Globus pallidus (tissue), 1 donor: Measurements from ENCODE around the gene ADPRH.
"Not testable (repeated sequence)": the region's sequence is repeated elsewhere in the genome, so short reads cannot be mapped to it uniquely, and the experiment has no call there.

Source experiments
- DNase-seq: peaks from one replicate; pipeline ENCODE4 v3.0.0-alpha.2; 2015; ENCODE audit warnings: low spot score

Gene ADPRH

DNA sequence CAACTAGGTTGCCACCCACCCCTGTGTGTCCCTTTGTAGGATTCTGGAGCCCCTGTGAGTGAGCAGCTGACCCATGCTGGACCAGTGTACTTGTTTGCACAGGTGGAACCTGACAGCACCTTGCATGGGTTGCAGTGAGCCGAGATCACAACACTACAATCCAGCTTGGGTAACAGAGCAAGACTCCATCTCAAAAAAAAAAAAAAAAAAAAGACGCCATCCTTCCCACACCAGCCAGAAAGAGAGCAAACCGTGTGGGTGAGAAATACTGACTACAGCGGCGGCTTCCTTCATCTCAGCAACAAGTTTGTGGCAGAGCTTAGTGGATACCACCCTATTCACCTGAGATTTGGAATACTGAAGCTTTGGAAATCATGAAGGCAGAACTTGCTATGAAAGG lies 19.1 kb upstream of the ADPRH start:
- DNase-seq: no peak

DNA sequence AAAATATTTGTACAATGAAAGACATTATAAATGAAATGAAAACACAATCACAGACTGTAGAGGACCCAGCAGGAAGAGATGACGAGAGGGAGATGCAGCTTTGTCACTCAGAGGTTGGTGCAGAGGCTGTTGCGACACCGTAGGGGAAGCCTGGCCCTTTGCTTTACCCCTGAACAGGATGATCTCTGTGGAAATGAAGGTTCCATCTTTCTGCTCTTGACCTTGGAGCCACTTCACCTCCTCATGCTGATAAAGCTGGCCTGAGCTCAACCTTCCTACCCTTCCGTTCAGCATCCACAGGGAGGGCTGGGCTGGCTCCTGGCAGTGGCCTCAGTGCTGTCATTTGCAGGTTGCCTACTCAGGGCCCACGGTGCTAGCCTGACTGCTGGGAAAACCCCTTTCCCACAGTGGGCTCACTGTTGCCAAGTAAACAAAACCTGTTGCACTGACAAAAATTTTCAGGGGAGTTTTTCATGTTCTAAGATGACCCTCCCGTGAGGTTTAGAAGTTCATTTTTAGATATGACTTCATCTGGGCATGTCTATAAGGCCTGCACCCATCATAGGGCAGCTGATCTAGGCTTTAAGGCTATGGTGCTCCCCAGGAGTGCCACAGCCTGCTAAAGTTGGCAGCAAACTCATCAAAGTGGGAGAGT lies 16.9 kb upstream of the ADPRH start:
- DNase-seq: no peak

DNA sequence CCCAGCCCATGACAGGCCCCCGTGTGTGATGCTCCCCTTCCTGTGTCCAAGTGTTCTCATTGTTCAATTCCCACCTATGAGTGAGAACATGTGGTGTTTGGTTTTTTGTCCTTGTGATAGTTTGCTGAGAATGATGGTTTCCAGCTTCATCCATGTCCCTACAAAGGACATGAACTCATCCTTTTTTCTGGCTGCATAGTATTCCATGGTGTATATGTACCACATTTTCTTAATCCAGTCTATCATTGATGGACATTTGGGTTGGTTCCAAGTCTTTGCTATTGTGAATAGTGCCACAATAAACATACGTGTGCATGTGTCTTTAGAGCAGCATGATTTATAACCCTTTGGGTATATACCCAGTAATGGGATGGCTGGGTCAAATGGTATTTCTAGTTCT lies 16.0 kb upstream of the ADPRH start:
- DNase-seq: not testable (repeated sequence)

DNA sequence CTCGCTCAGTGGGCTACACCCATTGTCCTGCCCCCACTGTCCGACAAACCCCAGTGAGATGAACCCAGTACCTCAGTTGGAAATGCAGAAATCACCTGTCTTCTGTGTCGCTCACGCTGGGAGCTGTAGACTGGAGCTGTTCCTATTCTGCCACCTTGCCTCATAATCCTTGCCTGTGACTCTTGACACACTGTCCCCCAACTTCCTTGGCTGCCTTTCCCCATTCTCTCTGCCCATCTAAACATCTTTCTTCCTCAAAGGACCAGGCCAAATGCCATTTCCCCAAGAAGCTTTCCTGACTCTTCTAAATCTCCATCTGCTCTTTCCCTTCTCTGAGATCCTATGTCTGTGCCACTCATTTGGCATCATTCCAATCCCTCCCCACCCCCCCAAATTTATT lies 10.1 kb upstream of the ADPRH start:
- no peak for DNase-seq

DNA sequence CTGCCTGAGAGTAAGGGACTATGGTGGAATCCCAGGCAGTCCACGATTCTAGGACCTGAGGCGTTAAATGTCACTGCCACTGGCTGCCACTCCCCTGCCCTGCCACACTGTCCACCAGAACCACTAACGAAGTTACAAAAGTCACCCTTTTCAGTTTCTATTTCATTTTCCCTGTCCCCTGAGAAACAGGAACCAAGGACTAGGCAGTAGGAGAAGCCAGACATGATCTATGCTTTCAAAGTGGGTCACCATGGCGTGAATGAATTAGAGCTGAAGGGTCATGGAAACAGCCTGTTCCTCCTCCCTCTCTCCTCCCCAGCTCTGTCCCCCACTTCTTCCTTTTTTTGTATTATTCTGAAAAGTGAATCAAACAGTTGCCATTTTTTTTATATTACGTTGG lies 9.1 kb upstream of the ADPRH start:
- DNase-seq: peak; percentile 54

DNA sequence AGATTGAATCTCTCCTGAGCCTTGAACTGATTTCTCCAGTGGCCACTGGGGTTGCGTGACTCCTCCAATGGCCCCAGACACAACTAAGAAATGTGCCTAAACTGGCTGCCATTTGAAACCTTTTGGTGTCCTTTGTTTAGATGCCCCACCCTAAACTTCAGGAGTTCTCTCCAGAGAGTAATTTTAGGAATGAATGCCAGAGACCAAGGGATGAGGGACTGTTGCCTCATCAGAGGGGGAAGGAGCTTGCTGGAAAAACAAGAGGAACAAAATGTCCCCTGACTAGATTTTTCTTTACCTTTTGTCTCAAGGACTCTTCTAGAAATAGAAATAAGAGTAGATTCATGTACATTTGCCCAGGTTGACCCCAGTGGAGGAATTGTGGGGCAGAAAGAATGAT lies 8.1 kb upstream of the ADPRH start:
- no peak for DNase-seq

DNA sequence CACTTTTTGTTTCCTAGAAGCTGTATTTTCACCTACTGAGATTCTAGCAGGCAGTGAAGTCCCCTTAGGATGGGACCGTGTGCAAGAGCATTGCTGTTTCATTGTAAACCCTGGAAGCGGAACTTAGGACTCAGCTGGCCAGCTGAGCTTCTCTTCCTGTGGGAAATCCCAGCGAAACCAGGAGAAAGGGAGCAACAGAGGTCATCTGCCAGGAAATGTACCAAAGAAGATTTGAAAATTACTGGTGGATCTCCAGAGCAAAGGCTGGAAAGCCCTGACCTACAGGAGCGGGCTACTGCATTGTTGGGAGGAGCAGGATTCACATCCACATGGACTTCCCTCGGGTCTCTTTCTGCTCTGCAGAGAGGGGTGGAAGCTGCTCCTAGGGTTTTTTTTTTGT lies 7.6 kb upstream of the ADPRH start:
- no peak for DNase-seq

DNA sequence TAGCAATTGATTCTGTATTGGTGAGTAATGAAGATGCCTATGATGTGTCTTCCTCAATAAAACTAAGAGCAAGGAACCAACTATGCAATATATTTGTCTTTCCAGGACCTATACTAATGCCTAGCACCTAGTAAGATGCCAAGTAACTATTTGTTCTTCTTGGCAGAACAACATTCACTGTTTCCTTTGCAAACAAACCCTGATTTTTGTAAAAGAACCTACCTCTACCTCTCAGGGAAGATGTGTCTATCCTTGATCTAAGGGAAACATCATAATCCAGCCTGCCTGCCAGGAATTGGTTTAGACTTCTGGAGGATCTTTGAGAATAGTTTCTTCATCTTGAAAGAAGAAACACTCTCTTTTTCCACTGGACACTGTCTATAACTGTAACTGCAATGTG lies 3.8 kb upstream of the ADPRH start:
- DNase-seq: no peak

DNA sequence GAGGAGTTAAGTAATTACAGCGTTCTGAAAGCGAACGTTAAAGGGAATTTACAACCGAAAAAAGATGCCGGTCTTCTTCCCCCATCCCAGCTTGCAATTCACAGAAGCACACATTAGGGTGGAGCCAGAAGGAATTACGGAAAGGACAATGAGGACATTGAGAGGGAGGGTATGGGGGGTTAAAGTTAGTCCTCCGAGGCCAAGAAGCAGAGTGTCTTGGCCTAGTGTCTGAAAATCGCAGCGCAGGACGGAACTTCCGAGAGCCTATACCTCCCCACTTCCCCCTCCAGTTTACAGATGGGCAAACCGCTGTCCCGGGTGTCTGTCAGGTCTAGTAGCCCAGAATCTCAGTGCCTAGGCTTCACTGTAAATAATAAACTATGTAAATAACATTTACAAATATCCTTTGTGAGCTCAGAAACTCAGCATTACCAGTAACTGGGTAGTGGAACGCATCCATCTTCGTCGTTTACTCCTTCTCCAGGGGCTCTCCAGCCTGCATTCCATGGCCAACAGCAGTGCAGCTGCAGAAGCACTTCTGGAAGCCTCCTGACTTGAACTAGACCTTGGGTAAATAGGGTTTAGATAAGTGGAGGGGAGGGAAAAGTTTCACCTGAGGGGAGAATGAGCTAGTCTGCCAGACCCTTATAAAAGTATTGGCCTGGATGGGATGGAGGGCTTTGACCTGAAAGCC lies 922 bp downstream of the ADPRH start:
- peak; percentile 32 for DNase-seq

DNA sequence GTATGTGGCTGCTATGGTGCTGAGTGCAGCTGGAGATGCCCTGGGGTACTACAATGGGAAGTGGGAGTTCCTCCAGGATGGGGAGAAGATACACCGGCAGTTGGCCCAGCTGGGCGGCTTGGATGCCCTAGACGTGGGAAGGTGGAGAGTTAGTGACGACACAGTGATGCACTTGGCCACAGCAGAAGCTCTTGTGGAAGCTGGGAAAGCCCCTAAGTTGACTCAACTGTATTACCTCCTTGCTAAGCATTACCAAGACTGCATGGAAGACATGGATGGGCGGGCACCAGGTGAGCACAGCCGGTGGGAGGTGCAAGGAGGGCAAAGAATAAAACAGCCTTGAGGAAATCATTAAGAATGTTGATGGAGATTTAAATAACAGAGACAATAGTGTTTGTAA lies 2.9 kb downstream of the ADPRH start:
- no peak for DNase-seq

DNA sequence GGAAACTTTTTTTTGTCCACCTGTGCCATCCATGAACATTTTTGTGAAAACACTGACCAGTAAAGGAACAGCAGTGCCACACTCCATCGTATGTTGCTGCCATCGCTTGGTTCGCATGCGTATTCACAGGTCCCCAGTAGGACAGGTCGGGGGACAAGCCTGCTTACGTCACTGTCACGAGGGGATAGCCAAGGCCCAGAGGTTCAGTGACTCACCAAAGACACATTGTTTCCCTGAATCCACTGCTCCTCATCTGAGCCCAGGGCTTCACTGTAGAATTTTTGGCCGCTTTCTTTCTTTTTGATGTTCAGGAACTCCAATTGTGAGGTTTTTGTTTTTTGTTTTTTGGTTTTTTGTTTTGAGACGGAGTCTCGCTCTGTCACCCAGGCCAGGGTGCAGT lies 5.9 kb downstream of the ADPRH start:
- no peak for DNase-seq

DNA sequence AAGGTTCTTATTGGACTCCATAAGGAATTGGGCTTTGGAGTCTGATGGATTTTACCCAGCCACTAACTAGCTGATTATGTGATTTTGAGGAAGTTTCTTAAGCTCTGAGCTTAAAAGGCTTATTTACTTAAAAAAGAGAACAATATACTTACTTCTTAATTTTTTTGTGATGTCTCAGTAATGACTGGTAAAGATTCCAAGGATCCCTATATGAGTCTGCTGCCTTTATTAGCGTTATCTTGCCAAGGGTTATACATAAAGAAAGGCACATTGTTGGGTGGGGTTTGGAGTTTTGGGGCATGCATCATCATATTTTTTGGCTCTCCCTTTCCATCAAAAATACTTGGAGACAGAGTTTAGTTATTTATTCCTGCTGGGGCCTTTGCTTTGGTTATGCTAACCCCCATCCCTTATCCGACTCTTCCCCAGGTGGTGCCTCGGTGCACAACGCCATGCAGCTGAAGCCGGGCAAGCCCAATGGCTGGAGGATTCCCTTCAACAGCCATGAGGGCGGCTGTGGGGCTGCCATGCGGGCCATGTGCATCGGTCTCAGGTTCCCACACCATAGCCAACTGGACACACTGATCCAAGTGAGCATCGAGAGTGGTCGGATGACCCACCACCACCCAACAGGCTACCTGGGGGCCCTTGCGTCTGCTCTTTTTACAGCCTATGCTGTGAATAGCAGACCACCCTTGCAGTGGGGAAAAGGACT lies 6.7 kb downstream of the ADPRH start:
- DNase-seq: no peak

DNA sequence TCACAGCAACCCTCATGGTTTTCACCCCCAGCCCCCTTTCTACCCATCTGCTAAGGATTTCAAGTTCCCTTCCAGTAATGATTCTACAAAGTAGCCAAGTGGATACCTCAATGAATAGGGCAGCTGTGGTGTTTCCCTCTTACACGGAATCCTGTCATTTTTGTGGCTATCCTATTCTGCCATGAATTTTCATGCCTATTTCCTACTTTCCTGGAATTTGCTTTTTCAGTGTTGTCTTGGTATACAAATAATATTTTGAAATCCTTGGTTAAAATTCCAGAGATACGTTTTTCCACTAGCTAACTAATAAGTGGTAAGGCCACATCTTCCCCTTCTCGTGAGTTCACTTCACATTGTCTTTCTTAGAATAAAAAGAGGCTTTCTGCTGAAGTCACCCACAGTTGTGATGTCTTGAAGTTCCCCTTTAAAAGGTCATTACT lies 7.5 kb downstream of the ADPRH start:
- DNase-seq: no peak

DNA sequence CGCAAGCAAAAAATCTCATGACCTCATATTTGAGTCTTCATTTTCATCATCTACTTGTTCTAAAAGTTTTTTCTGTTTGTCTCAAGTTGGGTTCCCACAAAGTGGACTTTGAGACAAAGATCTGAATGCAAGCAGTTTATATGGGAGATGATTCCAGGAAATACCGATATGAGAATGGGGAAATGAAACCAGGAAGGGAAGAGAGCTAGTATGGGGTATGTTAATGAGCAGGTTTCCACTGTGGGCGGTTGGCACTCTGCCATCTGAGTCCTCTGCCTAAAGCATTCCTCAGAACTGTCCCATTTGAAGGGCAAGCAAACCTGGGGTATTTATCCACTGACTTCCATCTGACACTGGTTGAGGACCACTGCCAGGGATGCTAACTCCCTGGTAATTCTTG lies 8.8 kb downstream of the ADPRH start:
- peak; percentile 40 for DNase-seq

DNA sequence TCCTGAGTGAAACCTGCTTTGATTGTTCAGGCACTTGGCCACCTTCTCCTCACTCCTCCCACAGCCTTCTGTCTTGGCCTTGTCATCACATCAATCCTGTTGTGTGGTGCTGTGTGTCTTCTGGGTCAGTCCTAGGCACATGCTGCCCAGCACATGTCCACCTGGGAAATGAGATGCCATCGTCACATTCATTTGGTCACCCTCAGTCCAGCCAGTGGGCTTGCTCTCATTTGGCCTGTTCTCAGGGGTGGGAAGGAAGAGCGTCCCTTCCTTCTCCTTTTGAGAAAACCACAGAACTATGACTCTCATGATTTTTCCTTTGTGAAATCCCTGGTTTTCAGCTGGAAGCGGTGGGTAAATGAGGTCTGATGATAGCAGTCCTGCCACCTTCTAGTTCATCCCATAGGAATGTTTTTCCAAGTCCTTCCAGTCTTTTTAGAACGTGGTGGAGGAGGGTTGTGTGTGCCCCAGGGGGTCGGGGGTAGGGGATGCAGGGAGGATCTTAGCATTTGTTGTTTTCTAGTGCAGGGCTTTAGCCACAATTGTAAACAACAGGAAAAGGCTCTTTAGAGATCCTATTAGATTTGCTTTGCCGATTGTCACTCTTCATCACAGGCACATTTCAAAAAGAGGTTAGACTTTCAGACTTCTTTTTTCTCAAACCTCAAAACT lies 9.9 kb downstream of the ADPRH start:
- no peak for DNase-seq

DNA sequence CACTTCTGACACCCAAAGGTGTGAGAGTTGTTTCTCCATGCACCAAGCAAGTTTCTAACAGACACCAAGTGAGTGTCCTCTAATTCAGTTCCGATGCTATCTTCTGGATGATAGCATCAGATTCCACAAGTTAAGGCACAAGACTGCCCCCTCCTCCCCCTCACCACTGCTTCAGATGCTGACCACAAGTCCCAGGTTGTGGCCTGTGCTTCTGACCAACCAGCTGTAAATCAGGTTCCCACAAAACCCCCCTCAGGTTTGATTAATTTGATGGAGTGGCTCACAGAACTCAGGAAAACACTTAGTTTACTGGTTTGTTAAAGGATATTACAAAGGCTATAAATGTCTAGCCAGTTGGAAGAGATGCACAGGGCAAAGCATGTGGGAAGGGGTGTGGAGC lies 11.4 kb downstream of the ADPRH start:
- DNase-seq: no peak

DNA sequence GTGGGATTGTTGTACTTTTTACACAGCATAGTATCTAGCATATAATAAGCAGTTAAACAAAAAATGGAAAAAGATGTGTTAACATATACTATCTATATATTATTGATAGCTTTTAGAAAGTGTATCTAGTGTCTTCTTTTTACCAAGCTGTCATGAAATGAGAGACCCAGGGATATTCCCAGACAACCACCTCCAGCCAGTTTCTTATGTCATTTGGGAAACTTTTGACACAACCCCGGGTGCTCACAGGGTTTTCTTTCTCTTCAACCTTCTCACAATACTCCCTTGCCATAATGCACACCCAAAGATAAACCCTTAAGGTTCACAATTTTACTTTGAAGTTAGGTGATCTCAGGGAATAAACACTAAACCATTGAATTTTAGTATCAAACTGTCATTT lies 13.6 kb downstream of the ADPRH start:
- no peak for DNase-seq

DNA sequence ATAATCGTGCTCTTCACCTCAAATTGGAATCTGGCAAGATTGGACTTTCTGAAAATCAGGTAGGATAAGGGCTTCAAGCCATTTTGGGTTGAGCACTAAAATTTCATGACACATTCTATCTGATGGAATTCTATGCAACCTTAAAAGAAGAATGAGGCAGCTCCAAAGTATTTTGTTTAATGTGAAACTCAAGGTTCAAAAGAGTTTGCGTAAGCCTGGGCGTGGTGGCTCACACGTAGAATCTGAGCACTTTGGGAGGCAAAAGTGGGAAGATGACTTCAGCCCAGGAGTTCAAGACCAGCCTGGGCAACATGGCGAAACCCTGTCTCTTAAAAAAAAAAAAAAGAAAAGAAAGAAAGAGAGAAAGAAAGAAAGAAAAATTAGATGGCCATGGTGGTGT lies 14.8 kb downstream of the ADPRH start:
- DNase-seq: no peak

DNA sequence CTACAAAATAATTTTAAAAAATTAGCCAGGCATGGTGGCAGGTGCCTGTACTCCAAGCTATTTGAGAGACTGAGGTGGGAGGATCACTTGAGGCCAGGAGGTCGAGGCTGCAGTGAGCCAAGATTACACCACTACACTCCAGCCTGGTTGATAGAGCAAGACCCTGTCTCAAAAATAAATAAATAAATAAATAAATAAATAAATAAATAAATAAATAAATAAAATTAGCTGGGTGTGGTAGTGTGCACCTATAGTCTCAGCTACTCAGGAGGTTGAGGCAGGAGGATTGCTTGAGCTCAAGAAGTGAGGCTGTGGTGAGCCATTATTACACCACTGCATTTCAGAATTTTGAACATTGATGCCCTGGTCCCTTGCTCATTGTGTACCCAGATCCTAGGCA lies 15.6 kb downstream of the ADPRH start:
- not testable (repeated sequence) for DNase-seq

DNA sequence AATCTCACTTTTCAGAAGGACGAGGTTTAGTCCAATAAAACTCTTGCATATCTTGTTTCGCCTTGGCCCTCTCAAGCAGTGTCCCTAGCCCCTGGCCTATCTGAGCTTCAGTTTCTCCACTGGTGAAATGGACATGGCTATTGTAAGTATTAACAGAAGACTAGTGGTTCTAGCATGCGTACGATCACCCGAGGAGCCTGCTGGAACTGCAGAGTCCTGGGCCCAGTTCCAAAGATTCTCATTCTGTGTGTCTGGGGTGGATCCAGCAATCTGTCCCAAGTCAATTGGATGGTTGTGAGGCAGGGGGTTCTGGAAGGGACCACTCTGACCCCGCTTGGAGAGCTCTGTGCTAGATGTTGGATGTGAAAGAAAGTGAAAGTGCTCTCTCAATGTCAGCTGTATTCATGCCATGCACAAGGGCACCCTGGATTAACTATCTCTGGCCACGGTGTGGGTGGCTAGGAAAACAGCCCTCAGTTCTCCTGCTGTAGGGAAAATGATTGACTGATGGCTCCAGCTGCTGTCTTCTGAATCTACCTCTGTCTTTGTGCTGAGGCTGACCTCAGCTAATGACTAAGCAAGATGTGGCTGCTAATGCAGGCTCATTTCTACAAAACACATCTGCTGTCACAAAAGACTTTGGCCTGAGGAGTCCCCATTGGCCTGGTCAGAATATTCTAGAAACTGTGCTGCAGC lies 16.5 kb downstream of the ADPRH start:
- DNase-seq: no peak

DNA sequence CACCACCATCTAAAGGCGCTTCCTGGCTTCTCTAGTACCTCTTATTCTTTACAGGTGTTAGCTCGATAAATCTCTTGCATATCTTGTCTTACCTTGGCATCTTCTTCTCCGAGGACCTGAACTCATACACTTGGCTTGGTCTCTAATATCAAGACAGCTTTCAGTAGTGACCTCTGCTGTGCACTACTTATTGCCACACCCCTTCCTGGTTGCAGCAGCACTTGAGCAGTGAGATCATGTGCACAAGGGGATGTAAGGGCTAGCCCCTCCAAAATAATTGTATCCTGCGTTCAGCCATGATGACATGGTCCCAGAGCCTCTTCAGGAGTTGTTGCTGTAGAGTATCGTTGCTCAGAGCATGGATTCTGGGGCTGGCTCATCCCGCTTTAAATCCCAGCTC lies 17.1 kb downstream of the ADPRH start:
- DNase-seq: no peak
